ENCODE data around the gene SSH2. TPM values are rescaled to one million over a fixed set of nuclear protein-coding genes. Genes with fewer than 3 reads are reported as not detected.

The SSH2 gene
- total RNA-seq, 1 donor from 2014 or later, result 12.2 TPM

DNA sequence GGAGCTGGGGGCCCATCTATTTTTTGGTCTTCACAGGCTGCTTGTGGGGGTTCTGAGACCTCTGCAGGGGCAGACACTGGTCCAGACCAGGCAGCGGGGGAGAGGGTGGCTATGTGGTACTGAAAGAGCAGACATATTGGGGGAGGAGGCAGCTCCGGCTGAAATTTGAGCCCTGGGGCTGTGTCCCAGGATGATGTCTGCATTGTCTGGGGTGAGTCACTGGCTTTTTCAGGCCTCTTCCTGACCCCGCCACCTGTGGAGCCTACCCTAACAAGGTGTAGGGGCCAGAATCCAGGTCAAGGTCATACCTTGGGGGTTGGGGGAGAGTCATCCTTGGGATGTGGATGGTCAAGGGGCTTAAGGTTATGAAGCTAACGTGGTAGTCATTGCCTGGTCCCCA is 309.8 kb downstream of the SSH2 start:
- no peaks in the 10 kb centered on the region for H3K9me3 Mint-ChIP-seq
- H3K4me1 ChIP-seq, result peaks cover 16% of the 10 kb centered on the region
- no peak for DNase-seq (ENCODE audit: low spot score)
- H2AFZ ChIP-seq (replicated peaks), result no peak overlapping the region
- no peak overlapping the region for H3K9ac ChIP-seq
- no peak overlapping the region for H3K4me2 ChIP-seq
- peaks cover 91% of the 10 kb centered on the region for H3K27me3 ChIP-seq
- peaks cover 30% of the 10 kb centered on the region for H3K27me3 Mint-ChIP-seq (ENCODE audit: insufficient read depth, low read depth)
- peaks cover 33% of the 10 kb centered on the region for H3F3A ChIP-seq (ENCODE audit: low read depth)
- no peak overlapping the region for H3K4me3 ChIP-seq
- no peak overlapping the region for H3K4me3 Mint-ChIP-seq
- H3K36me3 ChIP-seq, result no peaks in the 10 kb centered on the region
- no peak for TF ChIP-seq CTCF (IDR thresholded peaks at IDR 0.05)
- TF ChIP-seq EZH2 (IDR thresholded peaks at IDR 0.05), result no peak
- no peak for TF ChIP-seq EZH2phosphoT487 (IDR thresholded peaks at IDR 0.05)
- H3K4me1 Mint-ChIP-seq, result peaks cover 31% of the 10 kb centered on the region
- no peaks in the 10 kb centered on the region for H3K9me3 ChIP-seq (ENCODE audit: low read depth)
- H3K36me3 Mint-ChIP-seq, result no peaks in the 10 kb centered on the region
- no peak overlapping the region for H3K27ac Mint-ChIP-seq
- H3K79me2 ChIP-seq (ENCODE audit: low read depth), result no peaks in the 10 kb centered on the region
- no peak overlapping the region for H3K27ac ChIP-seq
- H4K20me1 ChIP-seq (ENCODE audit: low read depth), result peaks cover 11% of the 10 kb centered on the region

- Histone ChIP-seq H3K27ac (no peak overlapping the region), H3K36me3 (no peaks in the 10 kb centered on the region), H3K27me3 (peaks cover 92% of the 10 kb centered on the region), H3K79me2 (ENCODE audit: low read depth) (no peaks in the 10 kb centered on the region), H3K4me3 (no peak overlapping the region), H3K4me1 (peaks cover 21% of the 10 kb centered on the region), H3K9ac (no peak overlapping the region), H2AFZ (replicated peaks) (no peak overlapping the region), H4K20me1 (ENCODE audit: low read depth) (peaks cover 11% of the 10 kb centered on the region), H3F3A (ENCODE audit: low read depth) (peaks cover 35% of the 10 kb centered on the region), H3K9me3 (ENCODE audit: low read depth) (no peaks in the 10 kb centered on the region), H3K4me2 (no peak overlapping the region)
- peak; percentile 57 for DNase-seq (ENCODE audit: low spot score)
- H3K4me1 Mint-ChIP-seq, result peaks cover 41% of the 10 kb centered on the region
- no peak overlapping the region for H3K4me3 Mint-ChIP-seq
- H3K27me3 Mint-ChIP-seq (ENCODE audit: insufficient read depth, low read depth), result peaks cover 35% of the 10 kb centered on the region
- no peaks in the 10 kb centered on the region for H3K36me3 Mint-ChIP-seq
- TF ChIP-seq EZH2 (IDR thresholded peaks at IDR 0.05), result no peak
- peak; percentile 50 for TF ChIP-seq CTCF (IDR thresholded peaks at IDR 0.05)
- TF ChIP-seq EZH2phosphoT487 (IDR thresholded peaks at IDR 0.05), result no peak
- no peak overlapping the region for H3K27ac Mint-ChIP-seq
- no peaks in the 10 kb centered on the region for H3K9me3 Mint-ChIP-seq
These were observed 310.8 kb downstream of the SSH2 start for GRCh38 chr17:29619251-29619650.

- H3K9ac ChIP-seq, result no peak overlapping the region
- H3K9me3 ChIP-seq (ENCODE audit: low read depth), result no peaks in the 10 kb centered on the region
- Mint-ChIP-seq H3K9me3 (no peaks in the 10 kb centered on the region), H3K4me3 (peak overlapping the region; percentile 50), H3K27me3 (ENCODE audit: insufficient read depth, low read depth) (peaks cover 35% of the 10 kb centered on the region), H3K4me1 (peaks cover 45% of the 10 kb centered on the region), H3K36me3 (peaks cover 2% of the 10 kb centered on the region), H3K27ac (no peak overlapping the region)
- H3F3A ChIP-seq (ENCODE audit: low read depth), result peaks cover 36% of the 10 kb centered on the region
- peak overlapping the region; percentile 25 for H3K4me3 ChIP-seq
- peaks cover 11% of the 10 kb centered on the region for H4K20me1 ChIP-seq (ENCODE audit: low read depth)
- TF ChIP-seq EZH2 (IDR thresholded peaks at IDR 0.05), result peak; percentile 26
- TF ChIP-seq CTCF (IDR thresholded peaks at IDR 0.05), result no peak
- peaks cover 84% of the 10 kb centered on the region for H3K27me3 ChIP-seq
- no peak overlapping the region for H3K27ac ChIP-seq
- no peaks in the 10 kb centered on the region for H3K36me3 ChIP-seq
- H2AFZ ChIP-seq (replicated peaks), result peak overlapping the region; percentile 52
- no peak for DNase-seq (ENCODE audit: low spot score)
- H3K79me2 ChIP-seq (ENCODE audit: low read depth), result no peaks in the 10 kb centered on the region
- peaks cover 28% of the 10 kb centered on the region for H3K4me1 ChIP-seq
- peak overlapping the region; percentile 84 for H3K4me2 ChIP-seq
These were observed 311.6 kb downstream of the SSH2 start for GRCh38 chr17:29618272-29619065.

Data from neural progenitor cell (in vitro differentiated cells).